Gastroesophageal sphincter (tissue), 4 donors: ENCODE measurements around the gene SLC8A1. TPM values are rescaled to one million over a fixed set of nuclear protein-coding genes. Genes with fewer than 3 reads are reported as not detected.

Experiments used
- ATAC-seq: fragments of 150-250 bp; one replicate; pipeline ENCODE4 v1.9.1; 2016; ENCODE audit warnings: mild to moderate bottlenecking, moderate library complexity
- H3K27ac ChIP-seq, 4 donors: fragments of 200-600 bp; sonication (generic) in 3 of 4; 1 replicate in 3 of 4; 2 replicates in 1 of 4; pipeline ENCODE4 v1.5.1; 2016 to 2019
- H3K27me3 ChIP-seq: fragments of 200-600 bp; sonication (generic); one replicate; pipeline ENCODE4 v1.5.1; 2019
- H3K36me3 ChIP-seq, 2 donors: fragments of 200-600 bp; sonication (generic); one replicate each; pipeline ENCODE4 v1.5.1; 2019; ENCODE audit warnings: control low read depth in 1 of 2
- H3K4me1 ChIP-seq, 3 donors: fragments of 200-600 bp; sonication (generic); 1 replicate in 2 of 3; 2 replicates in 1 of 3; pipeline ENCODE4 v1.5.1; 2016 to 2019; ENCODE audit warnings: control low read depth in 2 of 3
- H3K4me3 ChIP-seq, 2 donors: fragments of 200-600 bp; sonication (generic); one replicate each; pipeline ENCODE4 v1.5.1; 2019; ENCODE audit warnings: mild to moderate bottlenecking in 1 of 2, moderate library complexity in 1 of 2
- H3K9me3 ChIP-seq, 3 donors: fragments of 200-600 bp; sonication (generic); one replicate each; pipeline ENCODE4 v1.5.1; 2017 to 2019; ENCODE audit warnings: control low read depth in 2 of 3
- CTCF ChIP-seq, 4 experiments: fragments of 200-600 bp in 2 of 4; fragments of 450-650 bp in 2 of 4; sonication (generic) in 1 of 4; IDR thresholded peaks; one replicate each; pipeline ENCODE4 v1.5.1; 2017 to 2019; ENCODE audit warnings: antibody characterized with exemption in 4 of 4, mild to moderate bottlenecking in 2 of 4, moderate library complexity in 2 of 4
- EP300 ChIP-seq: sonication (generic); formaldehyde crosslinking; IDR thresholded peaks from one replicate; pipeline ENCODE4 v1.6.1; 2017; ENCODE audit warnings: antibody characterized with exemption, mild to moderate bottlenecking
- POLR2A ChIP-seq, 2 donors: fragments of 450-650 bp; IDR thresholded peaks; one replicate each; pipeline ENCODE4 v1.6.1; 2017; ENCODE audit warnings: antibody characterized with exemption in 2 of 2, mild to moderate bottlenecking in 2 of 2, moderate library complexity in 1 of 2
- POLR2AphosphoS5 ChIP-seq: sonication (generic); formaldehyde crosslinking; IDR thresholded peaks from one replicate; pipeline ENCODE4 v1.6.1; 2017; ENCODE audit warnings: antibody characterized with exemption
- whole genome bisulfite sequencing, 2 donors: methylation state at CpG; one replicate each; pipeline ENCODE4 v1.1.5; 2018; ENCODE audit warnings: low coverage in 1 of 2; 5-methylcytosine and 5-hydroxymethylcytosine counted together
- total RNA-seq, 4 donors: library from RNA; depleted of rRNA; stranded (reverse); fragments of >200 nt; gene quantifications; one replicate each; pipeline ENCODE4 v1.1.0, GENCODE V29; 2016

SLC8A1 gene
- total RNA-seq, 4 donors from 2014 or later, result 76.3 to 168 (median 146) TPM

GRCh38 chr2:40130251-40130994 is 321.5 kb downstream of the SLC8A1 start:
- H3K27ac ChIP-seq, result no peak overlapping the region
- 13 to 17% methylated on average over 3 to 4 of the region's 4 CpGs for WGBS, 2 donors
- no peaks in the 10 kb centered on the region for H3K27me3 ChIP-seq
- TF ChIP-seq CTCF (IDR thresholded peaks at IDR 0.05) (no peak), POLR2AphosphoS5 (no peak), EP300 (no peak), POLR2A (IDR thresholded peaks at IDR 0.05) (no peak)
- peaks cover 4 to 35% (median 9%) of the 10 kb centered on the region in 3 donors for H3K4me1 ChIP-seq
- no peak overlapping the region for H3K4me3 ChIP-seq
- ATAC-seq, result no peak
- no peaks in the 10 kb centered on the region for H3K9me3 ChIP-seq
- peaks cover 0 to 3% of the 10 kb centered on the region in 2 donors for H3K36me3 ChIP-seq

- H3K4me1 ChIP-seq, result peaks cover 4 to 38% (median 9%) of the 10 kb centered on the region in 3 donors
- H3K27ac ChIP-seq, result no peak overlapping the region
- no peaks in the 10 kb centered on the region for H3K9me3 ChIP-seq
- H3K4me3 ChIP-seq, result no peak overlapping the region
- H3K36me3 ChIP-seq, result no peaks in the 10 kb centered on the region
- no peak for TF ChIP-seq EP300
- no peak for TF ChIP-seq POLR2AphosphoS5
- TF ChIP-seq POLR2A (IDR thresholded peaks at IDR 0.05), result no peak
- no peak for TF ChIP-seq CTCF (IDR thresholded peaks at IDR 0.05)
- ATAC-seq, result no peak
- no peaks in the 10 kb centered on the region for H3K27me3 ChIP-seq
- WGBS, 2 donors, result 80% methylated on average over 1 of the region's 1 CpG; no CpG with 5 or more reads in 1 of the 2 donors
Observed at GRCh38 chr2:40129725-40130124, 322.2 kb downstream of the SLC8A1 start.

GRCh38 chr2:40128796-40129195 is 323.1 kb downstream of the SLC8A1 start:
- H3K9me3 ChIP-seq, result no peaks in the 10 kb centered on the region
- H3K4me1 ChIP-seq, result peaks cover 6 to 47% (median 9%) of the 10 kb centered on the region in 3 donors
- H3K4me3 ChIP-seq, result no peak overlapping the region
- ATAC-seq, result no peak
- H3K27me3 ChIP-seq, result no peaks in the 10 kb centered on the region
- H3K27ac ChIP-seq, result no peak overlapping the region
- H3K36me3 ChIP-seq, result no peaks in the 10 kb centered on the region
- TF ChIP-seq EP300 (no peak), CTCF (IDR thresholded peaks at IDR 0.05) (no peak), POLR2A (IDR thresholded peaks at IDR 0.05) (no peak), POLR2AphosphoS5 (no peak)
- 79 to 80% methylated on average over 1 of the region's 1 CpG for WGBS, 2 donors

GRCh38 chr2:40127890-40128557 is 323.9 kb downstream of the SLC8A1 start:
- no peaks in the 10 kb centered on the region for H3K27me3 ChIP-seq
- H3K4me1 ChIP-seq, result peaks cover 6 to 55% (median 9%) of the 10 kb centered on the region in 3 donors
- 40 to 54% methylated on average over 5 of the region's 5 CpGs for WGBS, 2 donors
- no peak overlapping the region for H3K4me3 ChIP-seq
- no peaks in the 10 kb centered on the region for H3K36me3 ChIP-seq
- no peaks in the 10 kb centered on the region for H3K9me3 ChIP-seq
- ATAC-seq, result no peak
- no peak for TF ChIP-seq POLR2A (IDR thresholded peaks at IDR 0.05)
- TF ChIP-seq POLR2AphosphoS5, result peak; percentile 10
- H3K27ac ChIP-seq, result peak overlapping the region in 2 of 4 donors; percentile 44 to 47

GRCh38 chr2:40127146-40127545 is 324.7 kb downstream of the SLC8A1 start:
- H3K4me3 ChIP-seq, result no peak overlapping the region
- H3K27ac ChIP-seq, result peak overlapping the region in 1 of 4 donors; percentile 44
- no peaks in the 10 kb centered on the region for H3K9me3 ChIP-seq
- 20 to 67% methylated on average over 1 to 3 of the region's 3 CpGs for WGBS, 2 donors
- TF ChIP-seq CTCF (IDR thresholded peaks at IDR 0.05) (no peak), EP300 (no peak), POLR2AphosphoS5 (no peak), POLR2A (IDR thresholded peaks at IDR 0.05) (no peak)
- no peaks in the 10 kb centered on the region for H3K36me3 ChIP-seq
- ATAC-seq, result no peak
- peaks cover 6 to 60% (median 9%) of the 10 kb centered on the region in 3 donors for H3K4me1 ChIP-seq
- H3K27me3 ChIP-seq, result no peaks in the 10 kb centered on the region
